Endothelial cell of umbilical vein (primary cell): ENCODE measurements around the gene POU6F2. TPM values are rescaled to one million over a fixed set of nuclear protein-coding genes. Genes with fewer than 3 reads are reported as not detected.

Experiments
- BruUV-seq: library from RNA; stranded (reverse); fragments of 400-500 nt; replicated peaks from 2 replicates; lab custom pipeline; 2021; lab: Mats Ljungman, UMichigan
- CTCF ChIA-PET: fragments of 300-600, 350-600 bp; sonication (Branson Sonifier 250); formaldehyde crosslinking; loops from one replicate; lab custom pipeline; 2021; ENCODE audit warnings: antibody characterized with exemption, inconsistent platforms; lab: Charles Lee
- POLR2A ChIA-PET: fragments of 300-600, 350-600 bp; sonication (Branson Sonifier 250); formaldehyde crosslinking; loops from one replicate; lab custom pipeline; 2021; ENCODE audit warnings: antibody characterized with exemption, inconsistent platforms; lab: Charles Lee
- DNase-seq: peaks from one replicate; pipeline ENCODE4 v3.0.0-alpha.2; 2011; ENCODE audit warnings: low read depth, low spot score
- FAIRE-seq: peaks from 2 replicates; lab custom pipeline; 2011; peaks lifted over from hg19 to GRCh38; lab: Jason Lieb, UNC
- H2AFZ ChIP-seq: 2 replicates; pipeline ENCODE4 v1.6.0; 2012; ENCODE audit warnings: low read depth, low read length, control low read depth, inconsistent platforms
- H3K27ac ChIP-seq: 2 replicates; pipeline ENCODE4 v1.5.1; 2011; ENCODE audit warnings: low read depth, mild to moderate bottlenecking, control low read depth, low read length, moderate library complexity; ENCODE audit not compliant: insufficient read depth
- H3K27me3 ChIP-seq, 2 experiments: 2 replicates each; pipeline versions ENCODE4 v1.6.0 to v1.6.1; 2011; ENCODE audit warnings: low read length in 2 of 2, mixed read lengths in 1 of 2; ENCODE audit not compliant: control insufficient read depth in 2 of 2, insufficient read depth in 2 of 2
- H3K36me3 ChIP-seq, 2 experiments: 2 replicates in 1 of 2; 3 replicates in 1 of 2; pipeline ENCODE4 v1.5.1; 2011; ENCODE audit warnings: low read length in 2 of 2, mild to moderate bottlenecking in 1 of 2, moderate library complexity in 1 of 2; ENCODE audit not compliant: control insufficient read depth in 2 of 2, insufficient read depth in 2 of 2; ENCODE audit errors: extremely low read depth in 1 of 2
- H3K4me1 ChIP-seq: 3 replicates; pipeline ENCODE4 v1.5.1; 2011; ENCODE audit warnings: mild to moderate bottlenecking, low read length; ENCODE audit not compliant: control insufficient read depth, insufficient read depth; ENCODE audit errors: extremely low read depth
- H3K4me2 ChIP-seq: 2 replicates; pipeline ENCODE4 v1.6.1; 2011; ENCODE audit warnings: low read length, control low read depth, mixed read lengths; ENCODE audit not compliant: insufficient read depth
- H3K4me3 ChIP-seq, 3 experiments: fragments of 200-600 bp in 1 of 3; sonication (generic), shearing (Covaris generic) in 1 of 3; replicated peaks in 1 of 3; 2 replicates each; pipeline ENCODE4 v1.5.1; 2011 to 2016; ENCODE audit warnings: control low read depth in 3 of 3, low read length in 3 of 3, mild to moderate bottlenecking in 2 of 3, inconsistent platforms in 1 of 3, low read depth in 1 of 3, moderate library complexity in 1 of 3; ENCODE audit not compliant: insufficient read depth in 1 of 3
- H3K79me2 ChIP-seq: 2 replicates; pipeline ENCODE4 v1.6.0; 2012; ENCODE audit warnings: low read length, inconsistent platforms; ENCODE audit not compliant: control insufficient read depth, insufficient read depth
- H3K9ac ChIP-seq: replicated peaks from 2 replicates; pipeline ENCODE3; 2011; ENCODE audit warnings: low read length, control low read depth; ENCODE audit not compliant: insufficient read depth; ENCODE audit errors: extremely low read depth
- H3K9me1 ChIP-seq: replicated peaks from 3 replicates; pipeline ENCODE4 v1.6.0; 2011; ENCODE audit warnings: mild to moderate bottlenecking, low read length; ENCODE audit not compliant: control insufficient read depth, insufficient read depth; ENCODE audit errors: extremely low read depth
- H3K9me3 ChIP-seq: replicated peaks from 2 replicates; pipeline ENCODE4 v1.5.1; 2012; ENCODE audit warnings: low read length, inconsistent platforms; ENCODE audit not compliant: control insufficient read depth, insufficient read depth
- H4K20me1 ChIP-seq: replicated peaks from 2 replicates; pipeline ENCODE3; 2011; ENCODE audit warnings: mild to moderate bottlenecking, low read length; ENCODE audit not compliant: control insufficient read depth, insufficient read depth; ENCODE audit errors: extremely low read depth
- GATA2 ChIP-seq: IDR thresholded peaks from 2 replicates; pipeline ENCODE4 v1.7.0; 2011; ENCODE audit warnings: low read depth, mild to moderate bottlenecking, moderate library complexity, mixed read lengths, low read length; ENCODE audit not compliant: insufficient read length, insufficient read depth
- JUN ChIP-seq: IDR thresholded peaks from 2 replicates; pipeline ENCODE4 v1.6.1; 2011; ENCODE audit warnings: borderline replicate concordance, low read depth; ENCODE audit not compliant: insufficient read length, insufficient read depth
- POLR2A ChIP-seq: IDR thresholded peaks from 2 replicates; pipeline ENCODE4 v1.6.1; 2012; ENCODE audit warnings: low read depth, mild to moderate bottlenecking, control low read depth, low read length
- dilution Hi-C: fragments of 300-500 bp; cut with MboI; formaldehyde crosslinking; loops from one replicate; pipeline ENCODE4 v1.15.0; 2019; ENCODE audit warnings: low sequenced_read_pairs; ENCODE audit not compliant: extremely low pct_ligation_motif_present
- intact Hi-C: fragments of 100-400 bp; cut with micrococcal nuclease; formaldehyde crosslinking; loops from one replicate; pipeline ENCODE4 v1.10.0; 2022
- polyA plus RNA-seq, 4 experiments: library from polyadenylated mRNA; depleted of rRNA in 3 of 4; stranded (reverse) in 3 of 4; unstranded in 1 of 4; fragments of >200 nt; gene quantifications; 2 replicates each; pipeline versions ENCODE4 v1.2.1 to v1.2.3, GENCODE V29; 2011 to 2012; ENCODE audit warnings: missing spikeins in 1 of 4
- total RNA-seq: library from RNA; stranded (reverse); gene quantifications from 2 replicates; pipeline ENCODE4 v1.2.3, GENCODE V29; 2021
- TF ChIP-seq, protein P1 (sequence below): IDR thresholded peaks from 2 replicates; pipeline ENCODE4 v1.6.1; 2011; ENCODE audit not compliant: insufficient read depth, insufficient read length
- TF ChIP-seq, protein P2 (sequence below), 2 donors: IDR thresholded peaks; 1 replicate in 1 of 2; 2 replicates in 1 of 2; pipeline ENCODE4 v1.5.1; 2011; ENCODE audit warnings: low read length in 2 of 2, mild to moderate bottlenecking in 2 of 2, moderate library complexity in 2 of 2, control low read depth in 1 of 2, inconsistent platforms in 1 of 2, low read depth in 1 of 2; ENCODE audit not compliant: insufficient read depth in 1 of 2; ENCODE audit errors: extremely low read depth in 1 of 2

Gene POU6F2
- total and polyA plus RNA-seq, 2 donors (not counting 3 experiments of a cell fraction or from before 2014, with no cell fraction given), result 0.29 TPM; not detected in 1

DNA sequence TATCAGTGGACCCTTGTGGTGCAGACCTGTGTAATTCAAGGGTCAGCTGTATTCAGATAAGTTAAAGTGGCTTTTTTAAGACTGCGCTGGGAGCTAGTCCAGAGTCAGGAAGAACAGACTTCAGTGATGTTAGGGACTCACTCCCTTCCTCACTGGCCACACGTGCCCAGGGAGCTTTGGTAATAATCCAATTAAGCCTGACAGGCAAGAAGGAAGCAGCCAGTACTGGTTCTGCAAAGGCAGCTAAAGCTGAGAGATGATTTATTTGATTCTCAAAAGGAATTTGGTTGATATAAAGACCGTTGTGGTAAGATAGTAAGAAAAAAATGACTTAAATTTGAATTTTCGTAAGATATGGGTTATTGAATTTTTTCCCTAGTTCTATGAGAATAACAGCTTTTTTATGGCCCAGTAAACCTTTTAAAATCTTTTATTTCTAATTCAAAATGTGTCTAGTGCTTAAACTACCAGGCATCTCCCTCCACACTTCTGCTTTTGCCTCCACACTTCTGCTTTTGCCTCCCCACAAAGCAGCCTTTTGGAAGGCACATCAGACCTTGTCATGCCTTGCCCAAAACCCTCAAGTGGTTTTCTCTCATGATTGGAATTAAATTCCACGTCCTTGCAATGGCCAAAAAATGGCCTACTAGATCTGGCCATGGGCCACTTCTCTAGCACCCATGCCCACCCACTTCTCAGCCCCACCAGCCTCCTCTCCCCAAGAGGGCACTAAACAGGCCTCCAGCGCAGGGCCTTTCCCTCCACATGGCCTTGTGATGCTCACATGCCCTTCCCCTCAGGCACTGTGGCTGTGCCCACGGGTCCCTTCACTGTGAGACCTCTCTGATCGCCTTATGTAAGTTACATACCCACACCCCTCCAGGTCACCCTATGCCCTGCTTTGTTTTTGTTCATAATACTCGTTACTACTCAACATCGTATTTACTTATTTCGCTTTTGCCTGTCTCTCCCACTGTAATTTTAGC, 92.5 kb downstream of the POU6F2 start:
- H3K9me1 ChIP-seq, result no peaks in the 10 kb centered on the region
- H3K36me3 ChIP-seq, result no peaks in the 10 kb centered on the region
- H2AFZ ChIP-seq, result no peak overlapping the region
- no peaks in the 10 kb centered on the region for H3K79me2 ChIP-seq
- no peaks in the 10 kb centered on the region for H3K4me1 ChIP-seq
- H3K9ac ChIP-seq, result no peak overlapping the region
- H3K4me2 ChIP-seq, result no peak overlapping the region
- ChIA-PET CTCF (no interaction called here), POLR2A (no interaction called here)
- no peak overlapping the region for H3K4me3 ChIP-seq
- dilution Hi-C loops (no loop called here), intact Hi-C loops (no loop called here)
- no peaks in the 10 kb centered on the region for H3K9me3 ChIP-seq
- peaks cover 0 to 5% of the 10 kb centered on the region in 2 experiments for H3K27me3 ChIP-seq
- no peak for FAIRE-seq
- no peaks in the 10 kb centered on the region for H4K20me1 ChIP-seq
- no TSS peak for BruUV-seq
- TF ChIP-seq POLR2A (no peak), GATA2 (no peak), JUN (no peak)
- TF ChIP-seq, protein P1, sequence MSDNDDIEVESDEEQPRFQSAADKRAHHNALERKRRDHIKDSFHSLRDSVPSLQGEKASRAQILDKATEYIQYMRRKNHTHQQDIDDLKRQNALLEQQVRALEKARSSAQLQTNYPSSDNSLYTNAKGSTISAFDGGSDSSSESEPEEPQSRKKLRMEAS, result no peak
- TF ChIP-seq, protein P2, sequence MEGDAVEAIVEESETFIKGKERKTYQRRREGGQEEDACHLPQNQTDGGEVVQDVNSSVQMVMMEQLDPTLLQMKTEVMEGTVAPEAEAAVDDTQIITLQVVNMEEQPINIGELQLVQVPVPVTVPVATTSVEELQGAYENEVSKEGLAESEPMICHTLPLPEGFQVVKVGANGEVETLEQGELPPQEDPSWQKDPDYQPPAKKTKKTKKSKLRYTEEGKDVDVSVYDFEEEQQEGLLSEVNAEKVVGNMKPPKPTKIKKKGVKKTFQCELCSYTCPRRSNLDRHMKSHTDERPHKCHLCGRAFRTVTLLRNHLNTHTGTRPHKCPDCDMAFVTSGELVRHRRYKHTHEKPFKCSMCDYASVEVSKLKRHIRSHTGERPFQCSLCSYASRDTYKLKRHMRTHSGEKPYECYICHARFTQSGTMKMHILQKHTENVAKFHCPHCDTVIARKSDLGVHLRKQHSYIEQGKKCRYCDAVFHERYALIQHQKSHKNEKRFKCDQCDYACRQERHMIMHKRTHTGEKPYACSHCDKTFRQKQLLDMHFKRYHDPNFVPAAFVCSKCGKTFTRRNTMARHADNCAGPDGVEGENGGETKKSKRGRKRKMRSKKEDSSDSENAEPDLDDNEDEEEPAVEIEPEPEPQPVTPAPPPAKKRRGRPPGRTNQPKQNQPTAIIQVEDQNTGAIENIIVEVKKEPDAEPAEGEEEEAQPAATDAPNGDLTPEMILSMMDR (IDR thresholded peaks at IDR 0.05; ENCODE audit: extremely low read depth in 1 of 2, insufficient read depth in 1 of 2, low read depth in 1 of 2, low read length in 2 of 2), result no peak
- DNase-seq, result no peak
- no peak overlapping the region for H3K27ac ChIP-seq
